ENCODE results near the gene F10. TPM values are rescaled to one million over a fixed set of nuclear protein-coding genes. Genes with fewer than 3 reads are reported as not detected.
A peak's percentile ranks its signal among the peaks of the same experiment; 100 is the strongest.

The F10 gene
- total RNA-seq, 1 donor from 2014 or later = 3.5 TPM

DNA sequence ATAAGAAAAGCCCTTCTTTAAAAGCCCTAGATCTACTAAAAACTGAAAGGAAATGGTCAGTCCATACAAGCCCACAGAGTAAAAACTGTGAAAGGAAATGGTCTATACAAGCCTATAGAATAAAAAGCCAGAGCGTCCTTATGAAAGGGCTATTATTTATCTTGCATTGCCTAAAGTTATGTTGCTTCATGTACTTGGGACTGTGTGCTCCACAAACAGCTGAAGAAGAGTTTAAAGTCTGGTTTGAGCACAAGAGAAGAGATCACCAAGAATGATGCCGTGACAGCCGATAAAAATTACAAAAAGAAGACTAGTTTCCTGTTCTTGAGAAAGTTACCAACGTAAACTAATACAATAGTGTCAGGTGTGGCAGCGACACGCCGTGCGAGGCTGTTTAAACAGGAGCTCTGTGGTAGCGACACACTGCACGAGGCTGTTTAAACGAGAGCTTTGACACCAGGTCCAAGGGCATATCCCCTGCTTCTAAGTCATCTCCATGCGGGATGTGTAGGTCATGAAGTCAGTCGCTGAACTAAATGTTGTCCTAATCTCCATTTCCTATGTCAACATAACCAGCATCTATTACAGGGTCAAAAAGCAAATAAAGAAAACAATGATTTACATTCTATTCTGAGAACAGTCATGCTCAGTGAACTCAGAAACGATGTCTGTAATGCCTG is 61.0 kb downstream of the F10 start:
- H3K36me3 ChIP-seq = peaks cover 72% of the 10 kb centered on the region
- intact Hi-C loops (cut with micrococcal nuclease) = no loop called here

DNA sequence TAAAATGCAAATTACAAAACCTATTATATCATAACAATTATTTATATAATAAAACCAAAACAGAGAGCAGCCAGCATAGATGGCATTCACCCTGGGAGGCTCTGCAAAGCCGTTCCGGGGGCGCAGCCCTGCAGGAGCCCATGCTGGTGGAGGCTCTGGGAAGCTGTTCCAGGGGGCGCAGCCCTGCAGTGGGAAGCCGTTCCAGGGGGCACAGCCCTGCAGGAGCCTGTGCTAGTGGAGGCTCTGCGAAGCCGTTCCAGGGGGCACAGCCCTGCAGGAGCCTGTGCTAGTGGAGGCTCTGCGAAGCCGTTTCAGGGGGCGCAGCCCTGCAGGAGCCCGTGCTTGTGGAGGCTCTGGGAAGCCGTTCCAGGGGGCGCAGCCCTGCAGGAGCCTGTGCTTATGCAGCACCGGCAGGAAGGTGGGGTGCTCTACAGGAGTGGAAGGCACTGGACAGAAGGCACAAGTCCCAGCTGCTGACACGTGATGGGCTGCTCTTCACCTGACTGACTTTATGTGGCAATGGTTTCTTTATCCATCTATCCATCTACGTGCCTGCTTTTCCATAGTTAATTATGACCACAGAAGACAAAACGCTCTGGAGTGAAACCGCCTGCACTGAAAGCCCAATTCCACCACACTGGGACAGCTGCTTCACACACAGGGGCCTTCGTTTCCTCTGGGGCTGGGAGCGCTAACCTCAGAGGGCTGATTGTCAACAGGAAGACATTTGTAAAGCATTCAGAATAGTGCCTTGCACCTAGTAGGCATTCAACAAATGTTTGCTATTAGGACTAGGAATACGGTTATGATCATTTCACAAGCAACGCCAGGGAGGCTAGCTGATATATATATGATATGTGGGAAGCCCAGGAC is 62.2 kb downstream of the F10 start:
- H3K9me3 ChIP-seq (replicated peaks) = no peaks in the 10 kb centered on the region
- TF ChIP-seq, protein P1, sequence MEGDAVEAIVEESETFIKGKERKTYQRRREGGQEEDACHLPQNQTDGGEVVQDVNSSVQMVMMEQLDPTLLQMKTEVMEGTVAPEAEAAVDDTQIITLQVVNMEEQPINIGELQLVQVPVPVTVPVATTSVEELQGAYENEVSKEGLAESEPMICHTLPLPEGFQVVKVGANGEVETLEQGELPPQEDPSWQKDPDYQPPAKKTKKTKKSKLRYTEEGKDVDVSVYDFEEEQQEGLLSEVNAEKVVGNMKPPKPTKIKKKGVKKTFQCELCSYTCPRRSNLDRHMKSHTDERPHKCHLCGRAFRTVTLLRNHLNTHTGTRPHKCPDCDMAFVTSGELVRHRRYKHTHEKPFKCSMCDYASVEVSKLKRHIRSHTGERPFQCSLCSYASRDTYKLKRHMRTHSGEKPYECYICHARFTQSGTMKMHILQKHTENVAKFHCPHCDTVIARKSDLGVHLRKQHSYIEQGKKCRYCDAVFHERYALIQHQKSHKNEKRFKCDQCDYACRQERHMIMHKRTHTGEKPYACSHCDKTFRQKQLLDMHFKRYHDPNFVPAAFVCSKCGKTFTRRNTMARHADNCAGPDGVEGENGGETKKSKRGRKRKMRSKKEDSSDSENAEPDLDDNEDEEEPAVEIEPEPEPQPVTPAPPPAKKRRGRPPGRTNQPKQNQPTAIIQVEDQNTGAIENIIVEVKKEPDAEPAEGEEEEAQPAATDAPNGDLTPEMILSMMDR (IDR thresholded peaks at IDR 0.05; ENCODE audit: borderline replicate concordance) = no peak
- no peak overlapping the region for H3K27ac ChIP-seq (replicated peaks)
- H3K4me1 ChIP-seq = peaks cover 26% of the 10 kb centered on the region
- H3K27me3 ChIP-seq (ENCODE audit: low read depth) = no peaks in the 10 kb centered on the region
- peaks cover 72% of the 10 kb centered on the region for H3K36me3 ChIP-seq
- DNase-seq = no peak
- no peak overlapping the region for H3K4me3 ChIP-seq
- intact Hi-C loops (cut with micrococcal nuclease) = no loop called here

More for the DNA sequence above, 61.0 kb downstream of the F10 start:
- TF ChIP-seq, protein P1 (IDR thresholded peaks at IDR 0.05; ENCODE audit: borderline replicate concordance) = no peak
- Histone ChIP-seq H3K27me3 (ENCODE audit: low read depth) (no peaks in the 10 kb centered on the region), H3K4me1 (peaks cover 38% of the 10 kb centered on the region), H3K9me3 (replicated peaks) (no peaks in the 10 kb centered on the region), H3K4me3 (no peak overlapping the region), H3K27ac (replicated peaks) (no peak overlapping the region)
- no peak for DNase-seq

DNA sequence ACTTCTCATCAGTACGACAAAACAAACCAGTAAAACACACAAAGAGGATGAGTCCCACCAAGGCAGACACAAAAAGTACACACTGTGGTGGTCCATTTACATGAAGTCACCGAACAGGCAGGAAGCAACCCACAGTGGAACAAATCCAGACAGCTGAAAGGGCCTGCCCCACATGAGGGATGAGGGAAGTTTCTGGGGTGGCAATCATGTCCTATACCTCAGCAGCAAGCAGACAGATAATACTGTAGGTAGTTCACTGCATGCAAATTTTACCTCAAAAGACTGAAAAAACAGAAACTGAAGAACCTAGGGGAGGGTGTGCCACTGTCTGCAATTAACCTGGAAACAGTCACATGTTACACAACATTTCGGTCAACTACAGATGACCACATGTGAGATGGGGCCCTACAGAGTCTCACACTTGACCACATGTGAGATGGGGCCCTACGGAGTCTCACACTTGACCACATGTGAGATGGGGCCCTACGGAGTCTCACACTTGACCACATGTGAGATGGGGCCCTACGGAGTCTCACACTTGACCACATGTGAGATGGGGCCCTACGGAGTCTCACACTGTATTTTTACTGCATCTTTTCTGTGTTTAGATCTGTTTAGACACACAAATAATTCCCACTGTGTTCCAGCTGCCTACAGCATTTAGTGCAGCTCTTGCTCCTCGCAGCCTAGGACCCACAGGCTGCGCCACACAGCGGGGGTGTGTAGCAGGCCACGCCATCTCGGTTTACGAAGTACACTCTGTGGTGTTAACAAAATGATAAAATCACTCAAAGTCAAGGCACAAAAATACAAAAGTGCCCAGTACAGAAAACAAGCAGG is 63.7 kb downstream of the F10 start:
- H3K27ac ChIP-seq (replicated peaks) = peak overlapping the region; percentile 82
- no peak for DNase-seq
- H3K36me3 ChIP-seq = peaks cover 73% of the 10 kb centered on the region
- no peak overlapping the region for H3K4me3 ChIP-seq
- peaks cover 15% of the 10 kb centered on the region for H3K4me1 ChIP-seq
- no peaks in the 10 kb centered on the region for H3K27me3 ChIP-seq (ENCODE audit: low read depth)
- TF ChIP-seq, protein P1 (IDR thresholded peaks at IDR 0.05; ENCODE audit: borderline replicate concordance) = no peak
- intact Hi-C loops (cut with micrococcal nuclease) = loop anchor here (2.0 kb wide), 1 partner anchor 31 kb away; no protein-coding TSS in a partner anchor
- no peaks in the 10 kb centered on the region for H3K9me3 ChIP-seq (replicated peaks)

DNA sequence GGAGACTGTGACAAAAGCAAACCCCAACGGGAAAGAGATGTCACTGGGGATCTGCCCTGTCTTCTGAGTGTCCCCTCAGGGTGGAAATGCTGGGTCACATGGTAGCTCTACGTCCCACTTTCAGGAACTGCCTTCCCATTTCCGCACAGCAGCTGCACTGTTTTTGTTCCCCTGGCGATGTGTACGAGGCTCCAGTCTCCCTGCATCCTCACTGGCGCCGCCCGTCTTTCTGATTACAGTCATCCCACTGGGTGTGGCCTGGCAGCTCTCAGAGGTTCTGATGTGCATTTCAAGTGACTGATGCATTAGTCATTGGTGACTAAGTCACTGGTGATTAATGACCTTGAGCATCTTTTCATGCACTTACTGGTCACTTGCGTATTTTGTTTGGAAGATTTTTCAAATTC is 64.7 kb downstream of the F10 start:
- Histone ChIP-seq H3K36me3 (peaks cover 74% of the 10 kb centered on the region), H3K4me1 (peaks cover 15% of the 10 kb centered on the region), H3K27me3 (ENCODE audit: low read depth) (no peaks in the 10 kb centered on the region), H3K9me3 (replicated peaks) (no peaks in the 10 kb centered on the region), H3K27ac (replicated peaks) (peak overlapping the region; percentile 82), H3K4me3 (peak overlapping the region; percentile 24)
- intact Hi-C loops (cut with micrococcal nuclease) = loop anchor here (2.0 kb wide), 1 partner anchor 32 kb away; no protein-coding TSS in a partner anchor
- DNase-seq = peak; percentile 87
- TF ChIP-seq, protein P1 (IDR thresholded peaks at IDR 0.05; ENCODE audit: borderline replicate concordance) = peak; percentile 20
